Right atrium auricular region (tissue), 2 donors: Measurements from ENCODE around the gene GCN1. TPM values are rescaled to one million over a fixed set of nuclear protein-coding genes. Genes with fewer than 3 reads are reported as not detected.

Source experiments
- DNase-seq: peaks from one replicate; pipeline ENCODE4 v3.0.0-alpha.2; 2019; ENCODE audit warnings: low spot score
- H3K27ac ChIP-seq, 2 donors: fragments of 200-600 bp; sonication (generic); 1 replicate in 1 of 2; 2 replicates in 1 of 2; pipeline ENCODE4 v1.5.1; 2016 to 2019
- H3K27me3 ChIP-seq, 2 donors: fragments of 200-600 bp; sonication (generic); one replicate each; pipeline versions ENCODE4 v1.5.1 to v1.6.0; 2017 to 2019
- H3K36me3 ChIP-seq: fragments of 200-600 bp; sonication (generic); one replicate; pipeline ENCODE4 v1.5.1; 2016
- H3K4me1 ChIP-seq, 2 donors: fragments of 200-600 bp; sonication (generic); one replicate each; pipeline versions ENCODE4 v1.5.1 to v1.6.0; 2017 to 2019
- H3K4me3 ChIP-seq, 2 donors: fragments of 200-600 bp; sonication (generic); 1 replicate in 1 of 2; 2 replicates in 1 of 2; pipeline ENCODE4 v1.5.1; 2017 to 2019; ENCODE audit warnings: mild to moderate bottlenecking in 1 of 2, moderate library complexity in 1 of 2
- H3K9me3 ChIP-seq, 2 donors: fragments of 200-600 bp; sonication (generic); one replicate each; pipeline ENCODE4 v1.5.1; 2019
- CTCF ChIP-seq, 2 donors: fragments of 200-600 bp; sonication (generic); IDR thresholded peaks; one replicate each; pipeline ENCODE4 v1.5.1; 2019; ENCODE audit warnings: antibody characterized with exemption in 2 of 2
- total RNA-seq, 2 donors: library from RNA; depleted of rRNA; stranded (reverse); fragments of >200 nt; gene quantifications; one replicate each; pipeline ENCODE4 v1.1.0, GENCODE V29; 2016

Gene GCN1
- total RNA-seq, 2 donors from 2014 or later, result 28.3 to 36.0 TPM

DNA sequence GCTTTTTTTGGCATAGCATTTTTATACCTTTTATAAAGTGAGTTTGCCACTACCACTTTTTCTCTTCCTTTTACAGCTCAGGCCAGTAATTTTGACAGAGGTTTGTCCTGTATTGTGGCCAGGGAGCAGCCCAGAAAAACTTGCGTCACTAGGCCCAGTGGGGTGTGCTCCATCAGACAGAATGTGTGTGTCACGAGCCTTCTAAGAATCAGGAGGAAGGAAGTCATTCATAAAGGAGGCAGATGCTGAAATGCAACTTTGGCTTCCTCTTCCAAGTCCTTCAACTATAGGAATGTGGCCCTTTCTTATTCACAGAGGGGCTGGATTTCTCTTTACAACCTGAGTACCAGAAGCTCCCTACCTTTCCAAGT, 67.9 kb downstream of the GCN1 start:
- H3K36me3 ChIP-seq, result peaks cover 49% of the 10 kb centered on the region
- no peak for TF ChIP-seq CTCF (IDR thresholded peaks at IDR 0.05)
- peak; percentile 68 for DNase-seq
- H3K9me3 ChIP-seq, result no peaks in the 10 kb centered on the region
- H3K4me3 ChIP-seq, result no peak overlapping the region
- H3K4me1 ChIP-seq, result no peaks in the 10 kb centered on the region
- H3K27me3 ChIP-seq, result no peaks in the 10 kb centered on the region
- peak overlapping the region in 1 of 2 donors; percentile 16 for H3K27ac ChIP-seq

DNA sequence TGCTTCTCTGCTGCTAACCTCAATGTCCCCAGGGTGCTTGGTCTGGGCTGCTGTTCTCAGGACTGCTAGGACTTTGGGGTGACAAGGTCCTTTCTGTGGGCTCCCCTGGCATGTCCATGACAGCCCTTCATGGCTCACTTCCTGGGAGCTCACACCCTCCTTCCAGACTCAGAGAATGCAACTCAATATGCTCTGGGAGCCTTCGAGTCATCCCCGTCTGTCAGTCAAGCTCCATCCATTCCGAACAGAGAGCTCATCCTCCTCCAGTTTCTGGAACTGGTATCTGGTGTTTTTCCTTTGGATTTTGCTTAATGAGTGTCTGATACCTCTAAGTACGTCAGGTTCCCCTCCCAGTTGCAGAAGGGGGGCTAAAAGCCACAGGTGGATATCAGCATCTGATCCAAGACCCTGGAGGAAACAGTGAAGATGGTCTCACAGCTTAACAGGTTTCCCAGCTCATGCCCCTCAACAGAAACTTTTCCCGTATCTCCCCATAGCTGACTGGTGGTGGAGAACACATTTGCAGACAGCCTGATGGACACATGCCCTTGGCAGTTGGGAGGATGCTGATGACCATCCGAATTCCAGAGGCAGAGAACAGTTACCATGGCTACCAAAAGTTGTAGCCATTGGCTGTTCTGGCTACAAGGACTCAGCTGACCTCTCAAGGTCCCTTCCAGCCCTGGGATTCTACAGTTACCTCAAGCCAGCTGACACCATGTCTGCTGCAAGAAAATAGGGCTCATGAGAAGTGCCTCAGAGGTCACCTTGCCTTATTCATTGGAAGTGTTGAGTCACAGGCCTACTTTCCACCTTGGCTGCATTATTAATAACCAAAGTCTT, 68.5 kb downstream of the GCN1 start:
- H3K27me3 ChIP-seq, result no peaks in the 10 kb centered on the region
- no peak for DNase-seq
- H3K36me3 ChIP-seq, result peaks cover 43% of the 10 kb centered on the region
- H3K9me3 ChIP-seq, result no peaks in the 10 kb centered on the region
- no peak overlapping the region for H3K4me3 ChIP-seq
- peak overlapping the region in 1 of 2 donors; percentile 16 for H3K27ac ChIP-seq
- no peak for TF ChIP-seq CTCF (IDR thresholded peaks at IDR 0.05)
- H3K4me1 ChIP-seq, result no peaks in the 10 kb centered on the region

- Histone ChIP-seq H3K4me1 (no peaks in the 10 kb centered on the region), H3K4me3 (no peak overlapping the region), H3K27me3 (no peaks in the 10 kb centered on the region), H3K27ac (no peak overlapping the region), H3K9me3 (no peaks in the 10 kb centered on the region), H3K36me3 (peaks cover 33% of the 10 kb centered on the region)
- TF ChIP-seq CTCF (IDR thresholded peaks at IDR 0.05), result no peak
- no peak for DNase-seq
Measured at GRCh38 chr12:120125029-120125428, 69.5 kb downstream of the GCN1 start.

DNA sequence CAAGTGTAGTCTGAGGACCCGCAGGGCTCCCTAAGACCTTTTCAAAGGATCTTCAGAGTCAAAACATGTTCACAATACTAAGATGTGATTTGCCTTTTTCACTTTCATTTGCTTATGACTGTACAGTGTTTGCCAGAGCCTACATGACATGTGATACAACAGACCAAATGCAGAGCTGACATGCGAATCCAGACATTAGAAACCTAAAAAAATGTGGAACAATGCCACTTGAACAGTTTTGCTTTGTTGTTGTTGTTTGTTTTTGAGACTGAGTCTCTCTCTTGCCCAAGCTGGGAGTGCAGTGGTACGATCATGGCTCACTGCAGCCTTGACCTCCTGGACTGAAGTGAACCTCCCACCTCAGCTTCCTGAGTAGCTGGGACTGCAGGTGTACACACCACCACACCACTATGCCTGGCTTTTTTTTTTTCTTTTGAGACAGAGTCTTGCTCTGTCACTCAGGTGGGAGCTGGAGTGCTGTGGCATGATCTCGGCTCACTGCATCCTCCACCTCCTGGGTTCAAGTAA, 72.7 kb downstream of the GCN1 start:
- H3K9me3 ChIP-seq, result no peaks in the 10 kb centered on the region
- H3K4me3 ChIP-seq, result no peak overlapping the region
- DNase-seq, result no peak
- H3K27me3 ChIP-seq, result no peaks in the 10 kb centered on the region
- H3K27ac ChIP-seq, result no peak overlapping the region
- no peak for TF ChIP-seq CTCF (IDR thresholded peaks at IDR 0.05)
- H3K4me1 ChIP-seq, result peaks cover 0 to 18% of the 10 kb centered on the region in 2 donors
- H3K36me3 ChIP-seq, result peaks cover 3% of the 10 kb centered on the region

DNA sequence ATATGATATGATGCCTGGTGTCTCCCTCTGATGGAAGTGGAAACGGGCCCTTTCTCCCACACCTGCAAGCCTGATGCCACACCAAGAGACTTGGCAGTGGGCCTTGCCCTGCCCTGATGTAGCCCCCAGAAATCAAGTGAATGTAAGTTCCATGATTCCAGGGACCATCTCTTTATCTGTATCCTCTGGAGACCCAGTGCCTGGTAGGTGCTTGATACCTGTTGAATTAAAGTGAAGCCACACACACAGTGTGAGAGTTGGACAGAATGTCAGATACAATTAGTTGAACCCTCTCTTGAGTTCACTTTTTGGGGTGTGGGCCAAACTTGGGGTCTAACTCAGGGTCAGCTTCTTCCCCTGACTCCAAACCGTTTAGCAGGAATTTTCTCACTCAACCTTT, 73.2 kb downstream of the GCN1 start:
- H3K27me3 ChIP-seq, result no peaks in the 10 kb centered on the region
- H3K9me3 ChIP-seq, result no peaks in the 10 kb centered on the region
- no peak overlapping the region for H3K4me3 ChIP-seq
- no peak overlapping the region for H3K27ac ChIP-seq
- peaks cover 0 to 18% of the 10 kb centered on the region in 2 donors for H3K4me1 ChIP-seq
- TF ChIP-seq CTCF (IDR thresholded peaks at IDR 0.05), result no peak
- DNase-seq, result no peak
- H3K36me3 ChIP-seq, result no peaks in the 10 kb centered on the region
